Measurements from ENCODE around the gene DNAH11.

- TF ChIP-seq GATA2 (IDR thresholded peaks at IDR 0.05; ENCODE audit: low read depth, low read length) (no peak), GATA3 (IDR thresholded peaks at IDR 0.05; ENCODE audit: low read depth, low read length) (no peak)
Measured at GRCh38 chr7:21923658-21924057, 380.8 kb downstream of the DNAH11 start.

All from SH-SY5Y (cell line).